GM12878 (cell line): ENCODE measurements around the gene ANKRD66. TPM values are rescaled to one million over a fixed set of nuclear protein-coding genes. Genes with fewer than 3 reads are reported as not detected.

Experiments used
- ATAC-seq: fragments of 200-7000 bp; cut with Tn5 transposase; 3 replicates; pipeline ENCODE4 v1.9.1; 2020; ENCODE audit warnings: mild to moderate bottlenecking, moderate library complexity
- BruUV-seq: library from RNA; stranded (reverse); fragments of 400-500 nt; replicated peaks from 2 replicates; lab custom pipeline; 2021; lab: Mats Ljungman, UMichigan
- CTCF ChIA-PET: fragments of 300-600 bp; sonication (Branson Sonifier 250); formaldehyde crosslinking; extraction: SDS; loops from one replicate; lab custom pipeline; 2021; ENCODE audit warnings: inconsistent platforms; lab: Yijun Ruan, JAX
- POLR2A ChIA-PET: fragments of 350-600 bp; formaldehyde crosslinking; extraction: SDS; loops from one replicate; lab custom pipeline; 2021; ENCODE audit warnings: inconsistent platforms; lab: Charles Lee
- RAD21 ChIA-PET: fragments of 300-600 bp; sonication (Branson Sonifier 250); formaldehyde crosslinking; loops from one replicate; lab custom pipeline; 2023; ENCODE audit warnings: antibody characterized with exemption; ENCODE audit not compliant: unreplicated experiment; lab: Charles Lee
- SMC1A ChIA-PET: fragments of 300-600 bp; sonication (Branson Sonifier 250); formaldehyde crosslinking; loops from one replicate; lab custom pipeline; 2023; ENCODE audit not compliant: unreplicated experiment, uncharacterized antibody; lab: Charles Lee
- DNase-seq: peaks from one replicate; pipeline ENCODE4 v3.0.0-alpha.2; 2011; ENCODE audit warnings: low read depth, low spot score
- FAIRE-seq: peaks from 3 replicates; lab custom pipeline; 2011; peaks lifted over from hg19 to GRCh38; lab: Jason Lieb, UNC
- H2AFZ ChIP-seq: 2 replicates; pipeline ENCODE4 v1.6.0; 2011; ENCODE audit warnings: low read depth, low read length, control low read depth; ENCODE audit not compliant: control insufficient read depth
- H3K27ac ChIP-seq: 2 replicates; pipeline ENCODE4 v1.5.1; 2011; ENCODE audit warnings: control low read depth; ENCODE audit not compliant: control insufficient read depth, insufficient read depth
- H3K27me3 ChIP-seq, 2 experiments: replicated peaks in 1 of 2; 2 replicates each; pipeline versions ENCODE4 v1.6.0 to v1.6.1; 2011; ENCODE audit warnings: low read length in 1 of 2; ENCODE audit not compliant: control insufficient read depth in 2 of 2, insufficient read depth in 2 of 2
- H3K36me3 ChIP-seq, 2 experiments: 2 replicates each; pipeline ENCODE4 v1.5.1; 2011; ENCODE audit warnings: low read length in 1 of 2; ENCODE audit not compliant: control insufficient read depth in 2 of 2, insufficient read depth in 2 of 2
- H3K4me1 ChIP-seq: 2 replicates; pipeline ENCODE4 v1.6.1; 2011; ENCODE audit warnings: mild to moderate bottlenecking, low read length, moderate library complexity, mixed read lengths; ENCODE audit not compliant: control insufficient read depth, insufficient read depth
- H3K4me2 ChIP-seq: 2 replicates; pipeline ENCODE4 v1.6.0; 2011; ENCODE audit warnings: control low read depth; ENCODE audit not compliant: control insufficient read depth, insufficient read depth
- H3K4me3 ChIP-seq: fragments of 200-600 bp; sonication (generic); 2 replicates; pipeline ENCODE4 v1.5.1; 2016
- H3K79me2 ChIP-seq: 2 replicates; pipeline ENCODE4 v1.6.0; 2011; ENCODE audit warnings: low read length; ENCODE audit not compliant: control insufficient read depth, insufficient read depth
- H3K9ac ChIP-seq: 2 replicates; pipeline ENCODE4 v1.8.0; 2011; ENCODE audit warnings: low read length, control low read depth, mixed read lengths; ENCODE audit not compliant: control insufficient read depth, insufficient read depth
- H3K9me3 ChIP-seq: replicated peaks from 3 replicates; pipeline ENCODE4 v1.5.1; 2011; ENCODE audit warnings: mild to moderate bottlenecking, low read length; ENCODE audit not compliant: control insufficient read depth, insufficient read depth
- H4K20me1 ChIP-seq: 2 replicates; pipeline ENCODE4 v1.6.0; 2011; ENCODE audit not compliant: control insufficient read depth, insufficient read depth
- EZH2 ChIP-seq: IDR thresholded peaks from 2 replicates; pipeline ENCODE4 v1.6.1; 2012; ENCODE audit warnings: low read depth, mild to moderate bottlenecking, control low read depth, inconsistent platforms, low read length, borderline replicate concordance; ENCODE audit not compliant: control insufficient read depth
- RB1 ChIP-seq: fragments of 450-650 bp; formaldehyde crosslinking; IDR thresholded peaks from 2 replicates; pipeline ENCODE4 v1.6.1; 2017; ENCODE audit warnings: mild to moderate bottlenecking, borderline replicate concordance
- SMC3 ChIP-seq: IDR thresholded peaks from 2 replicates; pipeline ENCODE4 v1.6.1; 2011; ENCODE audit warnings: low read length, improper control_type of control experiment, borderline replicate concordance
- SUZ12 ChIP-seq: fragments of 200-600 bp; sonication (generic); IDR thresholded peaks from one replicate; pipeline ENCODE4 v1.6.1; 2018; ENCODE audit warnings: antibody characterized with exemption, mild to moderate bottlenecking; ENCODE audit not compliant: unreplicated experiment
- WRNIP1 ChIP-seq: IDR thresholded peaks from 2 replicates; pipeline ENCODE4 v1.6.1; 2011; ENCODE audit warnings: low read depth, low read length, improper control_type of control experiment, borderline replicate concordance
- WGBS: methylation state at CpG from one replicate; pipeline ENCODE4 v1.1.6; 2016; ENCODE audit warnings: low lambda C conversion rate; ENCODE audit not compliant: insufficient replicate concordance, insufficient coverage; ENCODE audit errors: missing lambda C conversion rate; 5-methylcytosine and 5-hydroxymethylcytosine counted together
- in situ Hi-C: fragments of 300-500 bp; cut with MboI; formaldehyde crosslinking; loops from 9 replicates; pipeline ENCODE4 v1.14.3; 2018; ENCODE audit warnings: mixed read lengths
- intact Hi-C: fragments of 100-400 bp; cut with micrococcal nuclease; formaldehyde crosslinking; loops from one replicate; pipeline ENCODE4 v1.14.2; 2022; ENCODE audit not compliant: unreplicated experiment
- polyA plus RNA-seq, 11 experiments: library from polyadenylated mRNA; depleted of rRNA in 4 of 11; unstranded in 6 of 11; stranded (reverse) in 5 of 11; fragments of >200 nt; fragmentation: Nextera tagmentation in 4 of 11; fragmentation: Illumina TruSeq in 1 of 11; extraction: Ambion mirVana in 4 of 11; extraction: Trizol in 1 of 11; gene quantifications; 1 replicate in 1 of 11; 2 replicates in 10 of 11; pipeline versions ENCODE4 v1.2.1 to v1.2.3, GENCODE V29; 2011 to 2016; ENCODE audit warnings: inconsistent platforms in 2 of 11, missing spikeins in 2 of 11, low read depth in 1 of 11
- total RNA-seq, 4 experiments: library from RNA; depleted of rRNA in 3 of 4; stranded (reverse); fragments of >200 nt in 3 of 4; fragmentation: Illumina TruSeq in 1 of 4; extraction: Trizol in 1 of 4; gene quantifications; 2 replicates each; pipeline versions ENCODE4 v1.2.1 to v1.2.3, GENCODE V29; 2013 to 2021
- TF ChIP-seq, protein P1 (sequence below): fragments of 450-650 bp; IDR thresholded peaks from 2 replicates; pipeline ENCODE4 v1.6.1; 2017; ENCODE audit warnings: mild to moderate bottlenecking

ANKRD66 gene
- total and polyA plus RNA-seq, 10 of the 15 experiments (the other 5 are each of a cell fraction or from before 2014, with no cell fraction given) = not detected

DNA sequence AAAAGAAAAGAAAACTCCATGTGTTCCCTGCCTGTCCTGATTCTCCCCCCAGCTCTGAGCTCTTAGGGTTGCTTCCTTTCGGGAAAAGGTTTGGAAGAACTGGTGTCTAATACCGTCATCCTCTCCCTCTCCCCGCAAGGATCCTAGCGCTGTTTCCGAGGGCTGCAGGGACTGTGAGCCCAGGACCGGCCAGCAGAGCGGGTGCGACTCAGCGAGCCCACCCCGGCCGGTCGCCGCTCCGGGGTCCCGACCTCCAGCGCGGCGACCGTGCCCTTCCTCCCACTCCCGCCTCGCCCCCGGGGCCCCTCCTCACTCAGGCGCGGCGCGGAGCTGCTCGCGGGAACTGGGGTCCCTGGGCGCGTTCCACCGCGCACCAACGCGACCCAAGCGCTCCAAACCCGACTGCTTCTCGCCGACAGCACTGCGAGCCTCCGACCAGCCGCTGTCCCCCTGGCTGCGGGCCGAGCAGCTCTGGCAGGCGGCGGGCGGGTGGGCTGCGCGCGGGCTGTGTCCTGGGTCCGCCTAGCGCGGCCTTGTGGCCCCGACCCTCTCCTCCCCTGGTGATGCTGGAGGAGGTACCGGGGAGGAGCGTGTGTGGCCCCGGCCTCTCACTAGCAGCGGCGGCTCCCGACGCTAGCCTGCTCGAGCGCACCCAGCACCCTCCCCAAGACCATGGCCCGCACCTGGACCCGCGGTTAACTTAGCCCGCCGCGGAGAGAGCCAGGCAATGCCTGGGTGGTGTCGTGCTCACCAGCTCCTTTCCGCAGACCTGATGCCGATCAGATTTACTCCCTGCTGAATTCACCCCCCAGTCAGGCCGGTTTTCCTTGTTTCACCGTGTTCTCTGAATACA is 11.6 kb upstream of the ANKRD66 start, which contains the start of gene PLA2G7:
Gene PLA2G7 (minus strand): TSS at position 509 of the 853 bp plus-strand sequence. CDS start 12,484 bp downstream, outside the sequence.
- peaks cover 3 to 8% of the 10 kb centered on the region in 2 experiments for H3K27me3 ChIP-seq

More for the DNA sequence above, 11.6 kb upstream of the ANKRD66 start, which contains the start of gene PLA2G7:
- FAIRE-seq (no peak), DNase-seq (no peak), ATAC-seq (no peak)
- RAD21 ChIA-PET = no interaction called here
- no peaks in the 10 kb centered on the region for H3K79me2 ChIP-seq
- H3K4me1 ChIP-seq = no peaks in the 10 kb centered on the region
- in situ Hi-C loops (no loop called here), intact Hi-C loops (no loop called here)
- POLR2A ChIA-PET = no interaction called here
- H3K36me3 ChIP-seq = no peaks in the 10 kb centered on the region
- CTCF ChIA-PET = interaction anchor here (0.6 kb wide), 1 partner anchor 1089 kb away, joined by 3 read pairs; no protein-coding TSS in a partner anchor
- no TSS peak for BruUV-seq
- no peak for TF ChIP-seq RB1
- TF ChIP-seq, protein P1, sequence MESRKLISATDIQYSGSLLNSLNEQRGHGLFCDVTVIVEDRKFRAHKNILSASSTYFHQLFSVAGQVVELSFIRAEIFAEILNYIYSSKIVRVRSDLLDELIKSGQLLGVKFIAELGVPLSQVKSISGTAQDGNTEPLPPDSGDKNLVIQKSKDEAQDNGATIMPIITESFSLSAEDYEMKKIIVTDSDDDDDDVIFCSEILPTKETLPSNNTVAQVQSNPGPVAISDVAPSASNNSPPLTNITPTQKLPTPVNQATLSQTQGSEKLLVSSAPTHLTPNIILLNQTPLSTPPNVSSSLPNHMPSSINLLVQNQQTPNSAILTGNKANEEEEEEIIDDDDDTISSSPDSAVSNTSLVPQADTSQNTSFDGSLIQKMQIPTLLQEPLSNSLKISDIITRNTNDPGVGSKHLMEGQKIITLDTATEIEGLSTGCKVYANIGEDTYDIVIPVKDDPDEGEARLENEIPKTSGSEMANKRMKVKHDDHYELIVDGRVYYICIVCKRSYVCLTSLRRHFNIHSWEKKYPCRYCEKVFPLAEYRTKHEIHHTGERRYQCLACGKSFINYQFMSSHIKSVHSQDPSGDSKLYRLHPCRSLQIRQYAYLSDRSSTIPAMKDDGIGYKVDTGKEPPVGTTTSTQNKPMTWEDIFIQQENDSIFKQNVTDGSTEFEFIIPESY = no peak
- TF ChIP-seq WRNIP1 = no peak
- TF ChIP-seq EZH2 = 0 out of 2 replicates have a peak, but pooled peaks have one; percentile 54
- TF ChIP-seq SUZ12 = peak; percentile 80
- no peak for TF ChIP-seq SMC3
- SMC1A ChIA-PET = no interaction called here
- no peak within 1 kb of the TSS for H2AFZ ChIP-seq
- H3K9ac ChIP-seq = no peak within 1 kb of the TSS
- no peak within 1 kb of the TSS for H3K4me2 ChIP-seq
- H4K20me1 ChIP-seq = no peaks in the 10 kb centered on the region
- H3K4me3 ChIP-seq = no peak within 1 kb of the TSS
- H3K9me3 ChIP-seq = no peaks in the 10 kb centered on the region
- H3K27ac ChIP-seq = no peak within 1 kb of the TSS
- WGBS = 15% methylated on average over 52 of the region's 73 CpGs
